ENCODE data around the gene GGNBP2.

The GGNBP2 gene

GRCh38 chr17:36509272-36509985, 35.3 kb upstream of the GGNBP2 start:
- Histone ChIP-seq H3K4ac (ENCODE audit: low read depth in 1 of 2, low read length in 2 of 2) (no peak overlapping the region), H2BK120ac (ENCODE audit: low read depth, low read length) (no peak overlapping the region), H2BK5ac (ENCODE audit: low read depth, low read length, poor library complexity, severe bottlenecking) (no peak overlapping the region), H3K79me1 (replicated peaks; ENCODE audit: low read length, poor library complexity, severe bottlenecking) (peaks cover 6% of the 10 kb centered on the region), H3K23ac (ENCODE audit: low read length in 2 of 2) (no peak overlapping the region), H3K27ac (ENCODE audit: low read length, poor library complexity, severe bottlenecking) (no peak overlapping the region), H3K4me2 (ENCODE audit: low read length, poor library complexity, severe bottlenecking) (no peak overlapping the region), H2AK5ac (ENCODE audit: low read length, severe bottlenecking) (no peak overlapping the region), H4K8ac (ENCODE audit: low read length) (no peak overlapping the region), H3K4me1 (ENCODE audit: control insufficient read depth, insufficient read depth, low read depth, low read length) (no peaks in the 10 kb centered on the region), H3K9me3 (ENCODE audit: control insufficient read depth, low read length) (no peaks in the 10 kb centered on the region), H2BK12ac (ENCODE audit: low read length in 2 of 2) (no peak overlapping the region), H3K14ac (ENCODE audit: low read length in 2 of 2) (no peak overlapping the region), H3K36me3 (ENCODE audit: control insufficient read depth in 1 of 2, insufficient read depth in 2 of 2, low read depth in 1 of 2, low read length in 2 of 2) (peaks cover 81 to 95% of the 10 kb centered on the region in 2 experiments), H3K18ac (ENCODE audit: low read depth in 1 of 2, low read length in 2 of 2) (no peak overlapping the region), H4K91ac (ENCODE audit: low read length) (no peak overlapping the region), H2BK15ac (ENCODE audit: low read depth, poor library complexity, severe bottlenecking) (no peak overlapping the region), H3K4me3 (ENCODE audit: insufficient read depth in 1 of 2, low read depth in 1 of 2, low read length in 2 of 2) (no peak overlapping the region), H2AFZ (ENCODE audit: low read depth, low read length) (no peak overlapping the region), H3K27me3 (ENCODE audit: control insufficient read depth in 1 of 2, insufficient read depth in 1 of 2, low read length in 2 of 2) (no peaks in the 10 kb centered on the region), H3K9ac (ENCODE audit: low read length) (no peak overlapping the region)
- 93% methylated on average over 9 of the region's 9 CpGs for WGBS
- DNase-seq: no peak

DNA sequence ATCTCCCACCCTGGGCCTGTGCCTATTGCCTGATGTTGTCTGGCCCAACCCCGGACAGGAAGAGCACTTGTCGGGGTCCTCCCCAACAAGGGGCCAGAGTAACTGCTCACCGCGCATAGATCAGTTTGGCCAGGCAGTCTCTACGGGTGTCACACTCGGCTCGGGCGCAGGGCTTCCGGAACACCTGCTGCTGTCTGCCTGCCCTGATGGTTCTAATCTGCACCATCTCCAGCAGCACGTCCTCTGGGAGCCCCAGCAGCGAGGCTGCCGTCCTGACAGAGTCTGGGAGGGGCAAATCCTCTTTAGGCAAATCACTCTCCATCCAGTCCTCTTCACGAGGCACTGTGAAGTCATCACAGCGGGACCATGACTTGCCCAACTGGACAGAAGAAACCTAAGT, 34.1 kb upstream of the GGNBP2 start:
- H3K4me2 ChIP-seq (ENCODE audit: low read length, poor library complexity, severe bottlenecking): no peak overlapping the region
- no peak overlapping the region for H4K8ac ChIP-seq (ENCODE audit: low read length)
- no peak overlapping the region for H4K91ac ChIP-seq (ENCODE audit: low read length)
- H2AK5ac ChIP-seq (ENCODE audit: low read length, severe bottlenecking): no peak overlapping the region
- peaks cover 6% of the 10 kb centered on the region for H3K79me1 ChIP-seq (replicated peaks; ENCODE audit: low read length, poor library complexity, severe bottlenecking)
- H3K27me3 ChIP-seq (ENCODE audit: control insufficient read depth in 1 of 2, insufficient read depth in 1 of 2, low read length in 2 of 2): no peaks in the 10 kb centered on the region
- H3K23ac ChIP-seq (ENCODE audit: low read length in 2 of 2): no peak overlapping the region
- H2AFZ ChIP-seq (ENCODE audit: low read depth, low read length): no peak overlapping the region
- 90% methylated on average over 14 of the region's 14 CpGs for WGBS
- no peak overlapping the region for H3K9ac ChIP-seq (ENCODE audit: low read length)
- no peaks in the 10 kb centered on the region for H3K4me1 ChIP-seq (ENCODE audit: control insufficient read depth, insufficient read depth, low read depth, low read length)
- H3K4ac ChIP-seq (ENCODE audit: low read depth in 1 of 2, low read length in 2 of 2): no peak overlapping the region
- H2BK15ac ChIP-seq (ENCODE audit: low read depth, poor library complexity, severe bottlenecking): no peak overlapping the region
- no peak for DNase-seq
- H2BK5ac ChIP-seq (ENCODE audit: low read depth, low read length, poor library complexity, severe bottlenecking): no peak overlapping the region
- no peaks in the 10 kb centered on the region for H3K9me3 ChIP-seq (ENCODE audit: control insufficient read depth, low read length)
- peaks cover 83 to 96% of the 10 kb centered on the region in 2 experiments for H3K36me3 ChIP-seq (ENCODE audit: control insufficient read depth in 1 of 2, insufficient read depth in 2 of 2, low read depth in 1 of 2, low read length in 2 of 2)
- H3K4me3 ChIP-seq (ENCODE audit: insufficient read depth in 1 of 2, low read depth in 1 of 2, low read length in 2 of 2): no peak overlapping the region
- no peak overlapping the region for H3K14ac ChIP-seq (ENCODE audit: low read length in 2 of 2)
- H3K18ac ChIP-seq (ENCODE audit: low read depth in 1 of 2, low read length in 2 of 2): no peak overlapping the region
- no peak overlapping the region for H2BK12ac ChIP-seq (ENCODE audit: low read length in 2 of 2)
- no peak overlapping the region for H2BK120ac ChIP-seq (ENCODE audit: low read depth, low read length)
- H3K27ac ChIP-seq (ENCODE audit: low read length, poor library complexity, severe bottlenecking): no peak overlapping the region

- no peaks in the 10 kb centered on the region for H3K27me3 ChIP-seq (ENCODE audit: control insufficient read depth in 1 of 2, insufficient read depth in 1 of 2, low read length in 2 of 2)
- no peak overlapping the region for H3K4ac ChIP-seq (ENCODE audit: low read depth in 1 of 2, low read length in 2 of 2)
- no peaks in the 10 kb centered on the region for H3K4me1 ChIP-seq (ENCODE audit: control insufficient read depth, insufficient read depth, low read depth, low read length)
- H2BK5ac ChIP-seq (ENCODE audit: low read depth, low read length, poor library complexity, severe bottlenecking): no peak overlapping the region
- H4K91ac ChIP-seq (ENCODE audit: low read length): no peak overlapping the region
- no peak overlapping the region for H2BK15ac ChIP-seq (ENCODE audit: low read depth, poor library complexity, severe bottlenecking)
- no peak overlapping the region for H2BK12ac ChIP-seq (ENCODE audit: low read length in 2 of 2)
- H3K14ac ChIP-seq (ENCODE audit: low read length in 2 of 2): no peak overlapping the region
- no peaks in the 10 kb centered on the region for H3K9me3 ChIP-seq (ENCODE audit: control insufficient read depth, low read length)
- H3K4me3 ChIP-seq (ENCODE audit: insufficient read depth in 1 of 2, low read depth in 1 of 2, low read length in 2 of 2): no peak overlapping the region
- no peak overlapping the region for H3K9ac ChIP-seq (ENCODE audit: low read length)
- H2AK5ac ChIP-seq (ENCODE audit: low read length, severe bottlenecking): no peak overlapping the region
- no peak overlapping the region for H3K18ac ChIP-seq (ENCODE audit: low read depth in 1 of 2, low read length in 2 of 2)
- H3K27ac ChIP-seq (ENCODE audit: low read length, poor library complexity, severe bottlenecking): no peak overlapping the region
- no peak overlapping the region for H4K8ac ChIP-seq (ENCODE audit: low read length)
- no peak overlapping the region for H3K4me2 ChIP-seq (ENCODE audit: low read length, poor library complexity, severe bottlenecking)
- H3K23ac ChIP-seq (ENCODE audit: low read length in 2 of 2): no peak overlapping the region
- no peak overlapping the region for H2AFZ ChIP-seq (ENCODE audit: low read depth, low read length)
- 95% methylated on average over 5 of the region's 6 CpGs for WGBS
- H3K36me3 ChIP-seq (ENCODE audit: control insufficient read depth in 1 of 2, insufficient read depth in 2 of 2, low read depth in 1 of 2, low read length in 2 of 2): peaks cover 82 to 96% of the 10 kb centered on the region in 2 experiments
- no peak for DNase-seq
- no peak overlapping the region for H2BK120ac ChIP-seq (ENCODE audit: low read depth, low read length)
- H3K79me1 ChIP-seq (replicated peaks; ENCODE audit: low read length, poor library complexity, severe bottlenecking): peaks cover 9% of the 10 kb centered on the region
Measured at GRCh38 chr17:36511216-36511615, 33.5 kb upstream of the GGNBP2 start.

- no peak overlapping the region for H2BK120ac ChIP-seq (ENCODE audit: low read depth, low read length)
- no peak overlapping the region for H3K4me2 ChIP-seq (ENCODE audit: low read length, poor library complexity, severe bottlenecking)
- no peak overlapping the region for H2AK5ac ChIP-seq (ENCODE audit: low read length, severe bottlenecking)
- H3K23ac ChIP-seq (ENCODE audit: low read length in 2 of 2): no peak overlapping the region
- H3K18ac ChIP-seq (ENCODE audit: low read depth in 1 of 2, low read length in 2 of 2): no peak overlapping the region
- no peak overlapping the region for H3K4me3 ChIP-seq (ENCODE audit: insufficient read depth in 1 of 2, low read depth in 1 of 2, low read length in 2 of 2)
- H3K27me3 ChIP-seq (ENCODE audit: control insufficient read depth in 1 of 2, insufficient read depth in 1 of 2, low read length in 2 of 2): no peaks in the 10 kb centered on the region
- H2BK12ac ChIP-seq (ENCODE audit: low read length in 2 of 2): no peak overlapping the region
- no peak for DNase-seq
- H3K36me3 ChIP-seq (ENCODE audit: control insufficient read depth in 1 of 2, insufficient read depth in 2 of 2, low read depth in 1 of 2, low read length in 2 of 2): peaks cover 68 to 94% of the 10 kb centered on the region in 2 experiments
- H4K8ac ChIP-seq (ENCODE audit: low read length): no peak overlapping the region
- H3K4me1 ChIP-seq (ENCODE audit: control insufficient read depth, insufficient read depth, low read depth, low read length): no peaks in the 10 kb centered on the region
- H3K9ac ChIP-seq (ENCODE audit: low read length): no peak overlapping the region
- H3K14ac ChIP-seq (ENCODE audit: low read length in 2 of 2): no peak overlapping the region
- no peak overlapping the region for H3K27ac ChIP-seq (ENCODE audit: low read length, poor library complexity, severe bottlenecking)
- H3K9me3 ChIP-seq (ENCODE audit: control insufficient read depth, low read length): no peaks in the 10 kb centered on the region
- H4K91ac ChIP-seq (ENCODE audit: low read length): no peak overlapping the region
- H3K4ac ChIP-seq (ENCODE audit: low read depth in 1 of 2, low read length in 2 of 2): no peak overlapping the region
- H2AFZ ChIP-seq (ENCODE audit: low read depth, low read length): no peak overlapping the region
- WGBS: 93% methylated on average over 4 of the region's 5 CpGs
- H2BK5ac ChIP-seq (ENCODE audit: low read depth, low read length, poor library complexity, severe bottlenecking): no peak overlapping the region
- H2BK15ac ChIP-seq (ENCODE audit: low read depth, poor library complexity, severe bottlenecking): no peak overlapping the region
- H3K79me1 ChIP-seq (replicated peaks; ENCODE audit: low read length, poor library complexity, severe bottlenecking): peaks cover 9% of the 10 kb centered on the region
Measured at GRCh38 chr17:36512641-36513040, 32.1 kb upstream of the GGNBP2 start.

Data from mesenchymal stem cell (in vitro differentiated cells and primary cell).